ENCODE results near the gene SMG5.

DNA sequence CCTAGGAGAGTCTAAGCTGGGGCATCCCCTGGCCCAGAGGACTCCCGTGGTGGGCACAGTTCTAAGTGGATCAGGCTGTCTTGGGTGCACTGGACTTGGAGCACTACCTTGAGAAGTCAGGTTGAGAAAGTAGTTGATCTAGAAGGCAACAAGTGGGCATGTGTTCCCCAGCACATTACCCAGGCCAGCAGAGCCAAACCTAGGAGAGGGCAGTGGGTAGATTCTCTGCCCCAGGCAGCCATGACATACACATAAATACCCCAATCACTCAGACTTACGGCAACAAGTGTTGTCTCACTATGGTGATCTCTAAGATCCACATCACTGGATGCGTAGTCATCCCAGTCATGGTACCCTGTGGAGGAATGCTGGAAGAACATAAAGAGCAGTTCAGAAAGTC lies 71.4 kb downstream of the SMG5 start:
- TF ChIP-seq, protein P1, sequence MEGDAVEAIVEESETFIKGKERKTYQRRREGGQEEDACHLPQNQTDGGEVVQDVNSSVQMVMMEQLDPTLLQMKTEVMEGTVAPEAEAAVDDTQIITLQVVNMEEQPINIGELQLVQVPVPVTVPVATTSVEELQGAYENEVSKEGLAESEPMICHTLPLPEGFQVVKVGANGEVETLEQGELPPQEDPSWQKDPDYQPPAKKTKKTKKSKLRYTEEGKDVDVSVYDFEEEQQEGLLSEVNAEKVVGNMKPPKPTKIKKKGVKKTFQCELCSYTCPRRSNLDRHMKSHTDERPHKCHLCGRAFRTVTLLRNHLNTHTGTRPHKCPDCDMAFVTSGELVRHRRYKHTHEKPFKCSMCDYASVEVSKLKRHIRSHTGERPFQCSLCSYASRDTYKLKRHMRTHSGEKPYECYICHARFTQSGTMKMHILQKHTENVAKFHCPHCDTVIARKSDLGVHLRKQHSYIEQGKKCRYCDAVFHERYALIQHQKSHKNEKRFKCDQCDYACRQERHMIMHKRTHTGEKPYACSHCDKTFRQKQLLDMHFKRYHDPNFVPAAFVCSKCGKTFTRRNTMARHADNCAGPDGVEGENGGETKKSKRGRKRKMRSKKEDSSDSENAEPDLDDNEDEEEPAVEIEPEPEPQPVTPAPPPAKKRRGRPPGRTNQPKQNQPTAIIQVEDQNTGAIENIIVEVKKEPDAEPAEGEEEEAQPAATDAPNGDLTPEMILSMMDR (IDR thresholded peaks at IDR 0.05): no peak
- no peak for TF ChIP-seq POLR2A (IDR thresholded peaks at IDR 0.05)

All from tibial nerve (tissue), 3 donors.